Subcutaneous abdominal adipose tissue (tissue), 5 donors: ENCODE measurements around the gene PRR15L.

Experiments
- H3K27ac ChIP-seq: one replicate; pipeline ENCODE4 v1.7.0; 2013; ENCODE audit warnings: low read depth, mild to moderate bottlenecking, inconsistent platforms, low read length, moderate library complexity
- H3K27me3 ChIP-seq, 5 donors: one replicate each; pipeline ENCODE4 v1.7.0; 2013; ENCODE audit warnings: low read length in 5 of 5, inconsistent platforms in 1 of 5; ENCODE audit not compliant: control insufficient read depth in 5 of 5, insufficient read depth in 4 of 5
- H3K36me3 ChIP-seq, 5 donors: one replicate each; pipeline ENCODE4 v1.7.0; 2013; ENCODE audit warnings: low read length in 5 of 5; ENCODE audit not compliant: control insufficient read depth in 5 of 5, insufficient read depth in 5 of 5
- H3K4me1 ChIP-seq, 5 donors: one replicate each; pipeline ENCODE4 v1.7.0; 2013; ENCODE audit warnings: low read length in 5 of 5, mild to moderate bottlenecking in 3 of 5, moderate library complexity in 1 of 5; ENCODE audit not compliant: control insufficient read depth in 5 of 5, insufficient read depth in 5 of 5
- H3K4me3 ChIP-seq, 5 donors: one replicate each; pipeline ENCODE4 v1.7.0; 2013; ENCODE audit warnings: low read length in 5 of 5, low read depth in 1 of 5
- H3K9ac ChIP-seq, 5 donors: one replicate each; pipeline ENCODE4 v1.7.0; 2013; ENCODE audit warnings: low read length in 5 of 5, mild to moderate bottlenecking in 4 of 5, moderate library complexity in 3 of 5
- H3K9me3 ChIP-seq, 5 donors: one replicate each; pipeline ENCODE4 v1.7.0; 2013; ENCODE audit warnings: low read length in 5 of 5; ENCODE audit not compliant: control insufficient read depth in 5 of 5
- donor health status: healthy.
- donor health status: healthy.
- donor health status: healthy.
- donor health status: healthy.
- donor health status: healthy.

Gene PRR15L

DNA sequence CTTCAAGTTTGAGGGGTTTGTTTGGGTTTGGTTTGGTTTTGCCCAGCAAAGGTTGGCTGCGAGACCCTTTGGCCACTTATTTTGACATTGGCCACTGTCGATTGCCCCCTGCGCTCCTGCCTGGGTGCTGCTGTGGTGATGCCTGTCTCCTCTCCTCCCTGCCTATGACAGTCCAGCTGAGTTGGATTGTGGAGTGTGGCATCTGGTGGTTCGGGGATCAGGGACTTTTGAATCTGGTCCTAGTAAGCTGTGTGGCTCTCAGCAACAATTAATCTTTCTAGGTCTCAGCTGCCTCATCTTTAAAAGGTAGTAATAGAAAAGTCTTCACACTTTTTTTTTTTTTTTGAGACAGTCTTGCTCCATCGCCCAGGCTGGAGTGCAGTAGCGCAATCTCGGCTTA, 40.4 kb upstream of the PRR15L start:
- Histone ChIP-seq H3K36me3 (no peaks in the 10 kb centered on the region), H3K9ac (no peak overlapping the region), H3K4me1 (peaks cover 7 to 19% (median 16%) of the 10 kb centered on the region in 5 donors), H3K27ac (no peak overlapping the region), H3K4me3 (no peak overlapping the region), H3K27me3 (peaks cover 0 to 8% (median 6%) of the 10 kb centered on the region in 5 donors), H3K9me3 (no peaks in the 10 kb centered on the region)

DNA sequence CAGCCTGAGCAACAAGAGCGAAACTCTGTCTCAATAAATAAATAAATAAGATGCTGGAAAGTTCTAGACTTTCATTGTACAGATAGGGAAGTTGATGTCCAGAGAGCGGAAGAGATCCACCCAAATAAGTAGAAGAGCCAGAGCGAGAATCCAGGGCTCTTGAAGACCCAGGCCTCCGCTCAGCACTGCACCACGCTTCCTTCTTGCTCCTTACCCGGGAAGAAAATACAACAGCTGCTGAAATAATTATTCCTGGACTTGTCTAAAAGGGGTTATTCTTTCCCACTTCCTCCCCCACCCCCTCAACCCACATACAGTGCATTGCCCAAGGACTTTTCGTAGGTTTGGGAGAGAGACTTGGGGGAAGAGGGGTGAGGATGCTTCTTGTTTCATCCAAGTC, 39.9 kb upstream of the PRR15L start:
- H3K4me1 ChIP-seq, result peaks cover 6 to 15% (median 12%) of the 10 kb centered on the region in 5 donors
- peaks cover 0 to 8% (median 6%) of the 10 kb centered on the region in 5 donors for H3K27me3 ChIP-seq
- H3K4me3 ChIP-seq, result no peak overlapping the region
- no peak overlapping the region for H3K27ac ChIP-seq
- no peaks in the 10 kb centered on the region for H3K36me3 ChIP-seq
- no peaks in the 10 kb centered on the region for H3K9me3 ChIP-seq
- no peak overlapping the region for H3K9ac ChIP-seq

DNA sequence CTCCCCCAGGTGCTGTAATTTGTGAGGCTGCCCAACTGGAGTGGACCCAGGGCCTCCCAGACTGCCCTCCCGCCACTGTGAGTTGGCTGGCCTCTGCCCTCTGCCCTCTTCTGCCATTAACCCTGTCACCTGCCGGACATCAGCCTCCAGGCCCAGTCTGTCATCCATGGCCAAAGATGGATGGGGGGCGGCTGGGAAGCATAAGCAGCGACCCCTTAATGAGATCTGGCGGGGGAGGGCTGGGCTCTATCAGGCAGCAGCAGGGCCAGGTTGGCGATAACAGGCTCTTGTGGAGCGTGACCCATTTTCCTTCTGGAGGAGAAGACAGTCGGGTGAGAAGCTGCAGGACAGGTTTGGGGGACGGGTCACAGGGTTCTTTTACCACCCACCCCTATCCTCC, 38.5 kb upstream of the PRR15L start:
- Histone ChIP-seq H3K27me3 (peaks cover 0 to 8% (median 6%) of the 10 kb centered on the region in 5 donors), H3K36me3 (no peaks in the 10 kb centered on the region), H3K4me3 (no peak overlapping the region), H3K9ac (no peak overlapping the region), H3K9me3 (no peaks in the 10 kb centered on the region), H3K27ac (no peak overlapping the region), H3K4me1 (peaks cover 0 to 7% (median under 1%) of the 10 kb centered on the region in 5 donors)

DNA sequence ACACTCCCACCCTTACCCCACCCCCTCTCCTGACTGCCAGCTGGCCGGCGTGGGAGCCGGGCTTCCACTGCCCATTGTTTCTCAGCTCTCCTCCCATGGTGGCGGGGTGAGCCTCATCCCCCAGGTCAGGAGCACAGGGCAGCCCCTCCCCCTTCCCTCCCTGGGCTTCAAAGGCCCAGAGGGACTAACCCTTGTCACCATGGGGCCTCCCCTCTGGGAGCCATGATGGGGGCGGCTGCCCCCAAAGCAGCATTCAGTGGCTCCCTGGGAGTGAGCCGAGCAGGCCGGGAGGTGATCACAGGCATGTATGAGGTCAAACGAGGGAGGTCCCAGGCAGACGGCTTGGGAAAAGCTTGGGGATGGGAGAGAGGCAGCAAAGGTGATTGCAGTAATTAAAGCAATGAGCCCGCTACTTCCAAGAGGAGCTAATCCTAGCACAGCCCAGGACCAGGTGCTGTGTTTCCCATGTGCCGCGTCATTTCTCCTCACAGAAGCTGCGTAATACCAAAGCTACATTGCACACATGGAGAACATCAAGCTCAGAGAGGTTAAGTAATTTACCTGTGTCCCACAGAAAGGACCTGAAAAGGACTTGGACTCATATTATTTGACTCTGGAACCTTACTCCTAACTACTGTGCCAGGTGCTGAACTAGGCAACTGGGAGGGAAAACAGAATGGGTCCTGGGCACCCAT, 37.7 kb upstream of the PRR15L start:
- Histone ChIP-seq H3K27ac (no peak overlapping the region), H3K4me3 (no peak overlapping the region), H3K36me3 (no peaks in the 10 kb centered on the region), H3K9me3 (no peaks in the 10 kb centered on the region), H3K9ac (no peak overlapping the region), H3K4me1 (peaks cover 0 to 7% (median 0%) of the 10 kb centered on the region in 5 donors), H3K27me3 (peaks cover 0 to 8% (median 6%) of the 10 kb centered on the region in 5 donors)

DNA sequence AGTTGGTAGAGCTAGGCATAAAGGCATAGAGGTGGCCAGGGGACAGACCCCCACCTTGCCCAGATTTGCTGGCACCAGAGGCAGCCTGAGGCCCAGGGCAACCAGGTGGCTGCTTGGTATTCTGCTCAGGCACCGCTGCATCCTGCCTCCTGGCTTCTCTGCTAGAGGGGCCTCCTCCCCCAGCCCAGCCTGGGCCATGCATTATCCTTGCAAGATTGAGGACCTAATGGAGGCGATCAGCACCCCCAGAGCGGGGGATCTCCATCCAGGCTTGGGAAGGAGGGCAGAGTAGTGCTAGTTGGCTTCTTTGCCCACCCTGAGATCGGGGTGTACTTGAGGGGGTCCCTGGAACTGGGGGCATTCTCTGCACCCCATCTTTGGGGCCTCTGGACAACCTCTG, 37.0 kb upstream of the PRR15L start:
- H3K9me3 ChIP-seq, result no peaks in the 10 kb centered on the region
- no peak overlapping the region for H3K4me3 ChIP-seq
- peaks cover 0 to 4% (median 0%) of the 10 kb centered on the region in 5 donors for H3K4me1 ChIP-seq
- H3K9ac ChIP-seq, result no peak overlapping the region
- H3K27ac ChIP-seq, result no peak overlapping the region
- H3K36me3 ChIP-seq, result no peaks in the 10 kb centered on the region
- H3K27me3 ChIP-seq, result peaks cover 0 to 8% (median 6%) of the 10 kb centered on the region in 5 donors

DNA sequence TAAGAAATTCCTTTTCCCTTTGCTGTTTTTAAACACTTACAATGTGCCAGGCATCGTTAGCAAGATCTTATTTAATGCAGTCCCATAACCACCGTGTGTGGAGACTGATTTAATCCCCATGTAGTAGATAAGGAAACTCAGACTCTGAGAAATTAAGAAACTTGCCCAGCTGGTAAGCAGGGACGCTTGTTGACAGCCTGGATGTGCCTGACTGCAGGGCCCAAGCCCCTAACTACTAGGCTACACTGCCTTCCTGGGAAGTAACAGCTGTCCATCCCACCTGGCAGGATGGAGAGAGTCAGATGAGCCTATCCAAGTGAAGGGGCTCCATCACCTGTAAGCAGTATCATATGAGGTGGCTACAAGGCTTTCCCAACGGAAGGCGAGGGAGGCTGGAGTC, 36.3 kb upstream of the PRR15L start:
- peaks cover 0 to 8% (median 6%) of the 10 kb centered on the region in 5 donors for H3K27me3 ChIP-seq
- H3K27ac ChIP-seq, result no peak overlapping the region
- no peaks in the 10 kb centered on the region for H3K36me3 ChIP-seq
- H3K9me3 ChIP-seq, result no peaks in the 10 kb centered on the region
- H3K4me3 ChIP-seq, result no peak overlapping the region
- peaks cover 0 to 4% (median 0%) of the 10 kb centered on the region in 5 donors for H3K4me1 ChIP-seq
- no peak overlapping the region for H3K9ac ChIP-seq

DNA sequence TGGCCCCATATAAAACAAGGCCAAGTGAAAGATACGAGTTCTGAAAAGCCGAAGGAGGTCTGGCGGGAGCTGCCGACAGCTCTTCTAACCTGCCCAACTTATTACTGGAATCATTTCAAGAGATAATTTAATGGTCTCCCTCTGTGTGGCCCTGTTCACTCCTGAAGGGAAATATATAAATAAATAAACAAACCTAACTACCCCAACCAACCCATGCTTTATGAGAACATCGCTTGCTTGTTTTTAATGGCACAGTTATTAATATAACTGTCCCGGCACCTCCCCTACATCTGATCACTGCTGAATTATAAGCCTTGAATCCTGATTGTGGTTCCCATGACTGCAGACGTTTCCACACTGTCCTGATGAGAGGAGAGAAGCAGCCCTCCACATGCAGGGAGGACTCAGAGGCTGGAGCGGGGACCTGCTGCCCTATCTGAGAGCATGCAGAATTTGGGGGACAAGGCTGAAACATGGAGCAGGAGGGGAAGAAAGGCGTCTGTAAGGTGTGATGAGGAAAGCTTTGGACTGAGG, 35.4 kb upstream of the PRR15L start:
- H3K9ac ChIP-seq, result no peak overlapping the region
- H3K9me3 ChIP-seq, result no peaks in the 10 kb centered on the region
- H3K4me3 ChIP-seq, result no peak overlapping the region
- peaks cover 0 to 8% (median 6%) of the 10 kb centered on the region in 5 donors for H3K27me3 ChIP-seq
- H3K36me3 ChIP-seq, result no peaks in the 10 kb centered on the region
- H3K4me1 ChIP-seq, result peaks cover 0 to 4% (median 0%) of the 10 kb centered on the region in 5 donors
- H3K27ac ChIP-seq, result no peak overlapping the region

DNA sequence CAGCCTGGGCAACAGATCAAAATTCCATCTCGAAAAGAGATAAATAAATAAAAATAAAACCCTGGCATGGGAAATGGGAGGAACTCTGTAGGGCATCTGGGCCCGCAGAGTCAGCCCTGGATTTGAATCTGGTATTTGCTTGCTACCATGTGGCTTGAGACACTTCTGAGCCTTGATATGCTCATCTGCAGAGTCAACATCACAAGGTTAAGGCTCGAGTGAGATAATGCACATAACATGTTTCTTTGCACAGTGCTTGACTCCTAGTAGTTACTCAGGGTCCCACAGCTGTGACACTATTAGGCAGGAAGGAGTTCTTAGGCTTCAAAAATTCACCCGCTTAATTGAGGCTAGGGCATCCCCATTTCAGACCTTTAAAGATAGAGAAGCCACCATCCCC, 34.5 kb upstream of the PRR15L start:
- Histone ChIP-seq H3K9ac (no peak overlapping the region), H3K36me3 (no peaks in the 10 kb centered on the region), H3K4me1 (peaks cover 0 to 4% (median 2%) of the 10 kb centered on the region in 5 donors), H3K4me3 (no peak overlapping the region), H3K27me3 (peaks cover 0 to 8% (median 5%) of the 10 kb centered on the region in 5 donors), H3K27ac (no peak overlapping the region), H3K9me3 (no peaks in the 10 kb centered on the region)

DNA sequence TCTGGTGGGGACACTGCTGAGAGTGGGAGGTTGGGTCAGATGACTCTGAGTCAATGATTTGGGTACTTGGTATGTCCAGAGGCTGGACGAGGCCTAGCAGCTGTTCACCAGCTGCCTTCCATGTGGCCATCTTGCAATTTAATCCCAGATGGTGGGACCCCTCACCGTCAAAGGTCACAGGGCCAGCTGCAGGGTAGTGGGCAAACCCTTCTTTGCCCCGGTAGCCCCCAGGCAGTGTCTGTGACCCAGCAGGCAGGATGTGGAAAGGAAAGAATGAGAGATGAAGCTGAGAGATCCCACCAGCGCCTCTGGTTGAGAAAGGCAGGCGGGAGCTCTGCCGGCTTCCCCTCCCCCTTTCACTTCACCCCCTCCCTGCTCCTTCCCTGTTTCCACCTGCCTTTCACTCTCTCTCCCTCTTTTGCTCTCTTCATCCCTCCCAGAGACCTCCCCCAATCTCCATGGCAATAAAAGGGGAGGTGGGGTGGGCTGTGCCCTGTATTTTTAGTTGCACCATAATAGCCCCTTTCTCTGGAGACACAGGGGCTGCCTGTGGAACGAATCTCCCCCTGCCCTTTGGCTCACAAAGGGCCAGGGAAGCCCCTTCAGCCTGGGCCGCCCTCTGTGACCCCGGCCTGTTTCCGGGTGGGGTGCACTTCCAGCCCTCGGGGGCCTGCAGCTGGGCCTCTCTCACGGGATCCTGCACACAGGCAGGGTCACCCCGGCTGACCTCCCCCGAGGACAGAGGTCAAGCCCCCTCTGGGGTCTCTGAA, 33.5 kb upstream of the PRR15L start:
- Histone ChIP-seq H3K9me3 (no peaks in the 10 kb centered on the region), H3K27me3 (peaks cover 0 to 8% (median 5%) of the 10 kb centered on the region in 5 donors), H3K4me3 (no peak overlapping the region), H3K36me3 (no peaks in the 10 kb centered on the region), H3K4me1 (peaks cover 0 to 5% (median 2%) of the 10 kb centered on the region in 5 donors), H3K27ac (no peak overlapping the region), H3K9ac (no peak overlapping the region)

DNA sequence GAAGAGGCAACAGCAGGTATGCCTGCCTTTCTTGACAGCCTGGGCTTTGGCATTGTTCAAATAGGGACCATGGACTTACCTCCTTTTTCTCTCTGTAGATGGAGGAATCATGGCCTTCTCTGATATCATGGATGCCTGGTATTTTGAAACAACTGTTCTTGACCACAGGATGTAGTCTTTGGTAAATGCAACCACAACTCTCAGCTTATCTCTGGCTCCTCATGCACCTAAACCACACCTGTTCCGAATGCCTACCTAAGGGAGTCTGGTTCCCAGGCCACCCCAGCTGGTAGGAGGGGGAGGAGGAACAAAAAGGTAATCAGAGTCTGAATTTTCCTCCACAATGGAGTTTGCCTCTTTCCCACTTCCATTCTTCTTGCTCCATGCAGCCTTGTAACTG, 32.0 kb upstream of the PRR15L start:
- Histone ChIP-seq H3K9ac (no peak overlapping the region), H3K9me3 (no peaks in the 10 kb centered on the region), H3K4me1 (peaks cover 0 to 5% (median 2%) of the 10 kb centered on the region in 5 donors), H3K27me3 (peaks cover 0 to 4% (median 0%) of the 10 kb centered on the region in 5 donors), H3K27ac (no peak overlapping the region), H3K36me3 (no peaks in the 10 kb centered on the region), H3K4me3 (no peak overlapping the region)
